ENCODE results near the gene CCDC86. TPM values are rescaled to one million over a fixed set of nuclear protein-coding genes. Genes with fewer than 3 reads are reported as not detected.

Gene CCDC86, protein sequence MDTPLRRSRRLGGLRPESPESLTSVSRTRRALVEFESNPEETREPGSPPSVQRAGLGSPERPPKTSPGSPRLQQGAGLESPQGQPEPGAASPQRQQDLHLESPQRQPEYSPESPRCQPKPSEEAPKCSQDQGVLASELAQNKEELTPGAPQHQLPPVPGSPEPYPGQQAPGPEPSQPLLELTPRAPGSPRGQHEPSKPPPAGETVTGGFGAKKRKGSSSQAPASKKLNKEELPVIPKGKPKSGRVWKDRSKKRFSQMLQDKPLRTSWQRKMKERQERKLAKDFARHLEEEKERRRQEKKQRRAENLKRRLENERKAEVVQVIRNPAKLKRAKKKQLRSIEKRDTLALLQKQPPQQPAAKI
- 10 to 100 TPM; 11.8 to 38.0 (median 24.4) TPM for total RNA-seq

DNA sequence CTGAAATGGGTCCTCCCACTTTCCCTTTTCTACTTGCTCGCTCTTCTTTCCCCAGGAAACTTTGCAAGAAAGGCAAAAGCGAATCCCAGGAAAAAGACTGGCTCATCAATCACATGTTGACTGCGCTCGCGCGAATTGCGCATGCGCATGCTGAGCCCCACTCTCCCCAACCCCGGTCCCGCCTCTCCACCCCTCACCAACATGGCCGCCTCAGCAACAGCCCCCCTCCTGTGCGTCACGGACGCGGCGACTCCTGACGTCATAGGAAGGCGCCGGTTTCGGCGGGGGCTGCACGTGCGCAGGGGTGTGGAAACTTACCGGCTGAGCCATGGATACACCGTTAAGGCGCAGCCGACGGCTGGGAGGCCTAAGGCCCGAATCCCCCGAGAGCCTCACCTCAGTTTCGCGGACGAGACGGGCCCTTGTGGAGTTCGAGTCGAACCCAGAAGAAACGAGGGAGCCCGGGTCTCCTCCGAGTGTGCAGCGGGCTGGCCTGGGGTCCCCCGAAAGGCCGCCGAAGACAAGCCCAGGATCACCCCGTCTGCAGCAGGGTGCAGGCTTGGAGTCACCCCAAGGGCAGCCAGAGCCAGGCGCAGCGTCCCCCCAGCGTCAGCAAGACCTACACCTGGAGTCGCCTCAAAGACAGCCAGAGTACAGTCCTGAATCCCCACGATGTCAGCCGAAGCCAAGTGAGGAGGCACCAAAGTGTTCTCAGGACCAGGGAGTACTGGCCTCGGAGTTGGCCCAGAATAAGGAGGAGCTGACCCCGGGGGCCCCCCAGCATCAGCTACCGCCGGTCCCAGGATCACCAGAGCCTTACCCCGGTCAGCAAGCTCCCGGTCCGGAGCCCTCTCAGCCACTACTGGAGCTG is at the start of gene CCDC86:
CCDC86 (plus strand) TSS at position 317 of the 871 bp plus-strand sequence; CDS start at position 329, 12 bp downstream.
- intact Hi-C loops (cut with DNase I) = no loop called here
- peak within 1 kb of the TSS; percentile 71 to 86 (median 80) for H3K27ac ChIP-seq
- peaks cover 0 to 18% (median 3%) of the 10 kb centered on the region in 3 donors for H3K36me3 ChIP-seq
- no peaks in the 10 kb centered on the region for H3K27me3 ChIP-seq
- DNase-seq = peak; percentile 79
- 0% methylated on average over 8 to 10 of the region's 57 CpGs for WGBS, 2 donors
- peak in 2 of 4 donors; percentile 26 to 84 for TF ChIP-seq POLR2A (IDR thresholded peaks at IDR 0.05)
- TF ChIP-seq, protein P1, sequence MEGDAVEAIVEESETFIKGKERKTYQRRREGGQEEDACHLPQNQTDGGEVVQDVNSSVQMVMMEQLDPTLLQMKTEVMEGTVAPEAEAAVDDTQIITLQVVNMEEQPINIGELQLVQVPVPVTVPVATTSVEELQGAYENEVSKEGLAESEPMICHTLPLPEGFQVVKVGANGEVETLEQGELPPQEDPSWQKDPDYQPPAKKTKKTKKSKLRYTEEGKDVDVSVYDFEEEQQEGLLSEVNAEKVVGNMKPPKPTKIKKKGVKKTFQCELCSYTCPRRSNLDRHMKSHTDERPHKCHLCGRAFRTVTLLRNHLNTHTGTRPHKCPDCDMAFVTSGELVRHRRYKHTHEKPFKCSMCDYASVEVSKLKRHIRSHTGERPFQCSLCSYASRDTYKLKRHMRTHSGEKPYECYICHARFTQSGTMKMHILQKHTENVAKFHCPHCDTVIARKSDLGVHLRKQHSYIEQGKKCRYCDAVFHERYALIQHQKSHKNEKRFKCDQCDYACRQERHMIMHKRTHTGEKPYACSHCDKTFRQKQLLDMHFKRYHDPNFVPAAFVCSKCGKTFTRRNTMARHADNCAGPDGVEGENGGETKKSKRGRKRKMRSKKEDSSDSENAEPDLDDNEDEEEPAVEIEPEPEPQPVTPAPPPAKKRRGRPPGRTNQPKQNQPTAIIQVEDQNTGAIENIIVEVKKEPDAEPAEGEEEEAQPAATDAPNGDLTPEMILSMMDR (IDR thresholded peaks at IDR 0.05) = peak in 2 of 6 experiments; percentile 3 to 62
- no peaks in the 10 kb centered on the region for H3K9me3 ChIP-seq
- peaks cover 28 to 53% (median 36%) of the 10 kb centered on the region in 3 donors for H3K4me1 ChIP-seq
- peak within 1 kb of the TSS; percentile 55 to 89 (median 76) for H3K4me3 ChIP-seq

DNA sequence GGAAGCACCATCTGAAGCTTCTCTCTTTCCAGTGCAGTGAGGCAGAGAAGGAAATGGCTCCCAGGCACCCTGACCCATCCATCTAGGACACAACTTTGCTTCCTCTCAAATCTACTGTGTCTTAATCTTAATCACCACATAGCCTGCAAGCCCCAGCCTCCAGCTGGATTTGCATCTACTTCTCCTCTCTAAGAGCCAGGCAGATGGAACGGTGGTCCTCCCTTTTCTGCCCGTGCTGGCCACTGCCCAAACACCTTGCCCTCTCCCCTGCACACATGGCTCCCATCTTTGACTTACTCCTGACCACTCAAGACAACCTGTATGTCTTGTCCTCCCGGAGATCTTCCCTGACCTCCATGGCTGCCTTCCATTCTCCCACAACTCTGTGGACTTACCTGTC is 49.4 kb upstream of the CCDC86 start:
- DNase-seq = no peak
- H3K27ac ChIP-seq = no peak overlapping the region
- no peak overlapping the region for H3K4me3 ChIP-seq
- H3K9me3 ChIP-seq = no peaks in the 10 kb centered on the region
- H3K27me3 ChIP-seq = peaks cover 0 to 8% (median 0%) of the 10 kb centered on the region in 4 donors
- H3K36me3 ChIP-seq = no peaks in the 10 kb centered on the region
- WGBS, 2 donors = 68 to 79% methylated on average over 3 of the region's 3 CpGs
- peaks cover 0 to under 1% (median 0%) of the 10 kb centered on the region in 3 donors for H3K4me1 ChIP-seq
- TF ChIP-seq, protein P1 (IDR thresholded peaks at IDR 0.05) = no peak
- no peak for TF ChIP-seq POLR2A (IDR thresholded peaks at IDR 0.05)
- intact Hi-C loops (cut with DNase I) = no loop called here

DNA sequence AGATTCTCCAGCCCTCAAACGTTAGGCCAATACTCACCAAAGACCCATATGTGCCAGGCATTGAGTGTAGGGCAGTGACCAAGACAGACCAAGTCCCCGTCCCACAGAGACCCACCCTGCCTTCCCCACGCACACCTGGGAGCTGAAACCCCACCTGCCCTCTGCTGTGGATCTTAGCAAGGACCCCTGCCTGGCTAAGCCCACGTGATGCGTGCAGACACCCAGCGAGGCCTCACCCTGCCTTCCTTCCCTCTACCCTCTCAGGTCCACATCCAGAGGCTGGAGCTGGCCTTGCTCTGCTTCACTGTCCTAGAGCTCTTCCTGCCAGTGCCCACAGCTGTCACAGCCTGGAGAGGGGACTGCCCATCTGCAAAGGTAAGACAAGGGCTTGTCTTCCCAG is 46.6 kb upstream of the CCDC86 start:
- intact Hi-C loops (cut with DNase I) = no loop called here

DNA sequence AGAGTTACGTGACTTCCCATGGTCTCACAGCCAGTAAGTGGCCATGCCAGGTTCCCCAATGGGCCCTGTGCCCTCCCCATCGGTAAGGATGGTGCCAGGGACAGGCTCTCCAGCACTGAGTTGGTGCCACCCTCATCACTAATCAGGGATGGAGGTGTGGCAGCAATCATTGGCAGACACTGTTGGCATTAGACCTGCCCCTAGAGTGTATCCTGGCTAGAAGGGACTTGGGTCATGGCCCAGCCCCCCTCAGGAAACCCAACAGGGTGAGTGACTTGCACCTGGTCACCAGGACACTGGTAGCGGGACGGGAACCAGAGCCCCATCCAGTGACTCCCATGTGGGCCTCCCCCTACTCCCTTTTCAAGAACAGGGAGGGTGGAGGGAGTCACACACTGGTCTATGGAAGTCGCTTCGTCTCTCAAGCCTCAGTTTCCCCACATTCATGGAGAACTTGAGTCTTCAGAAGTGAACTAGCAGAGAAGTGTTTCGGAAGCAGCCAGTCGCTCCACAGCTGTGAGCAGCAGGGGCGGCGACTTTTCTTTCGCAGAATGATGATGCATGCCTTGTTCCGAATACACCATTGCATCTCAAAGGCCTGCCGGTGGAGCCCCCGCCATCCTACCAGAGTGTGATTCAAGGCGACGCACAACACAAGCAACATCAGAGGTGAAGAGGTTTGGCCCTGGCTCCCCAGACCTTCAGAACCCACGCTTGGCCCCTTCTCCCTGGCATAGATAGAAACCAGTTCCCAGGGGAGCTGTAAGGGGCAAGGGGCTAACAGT is 43.9 kb upstream of the CCDC86 start:
- no peaks in the 10 kb centered on the region for H3K36me3 ChIP-seq
- no peaks in the 10 kb centered on the region for H3K9me3 ChIP-seq
- WGBS, 2 donors = 77 to 87% methylated on average over 3 to 10 of the region's 17 CpGs
- H3K27ac ChIP-seq = no peak overlapping the region
- intact Hi-C loops (cut with DNase I) = no loop called here
- TF ChIP-seq, protein P1 (IDR thresholded peaks at IDR 0.05) = no peak
- TF ChIP-seq POLR2A (IDR thresholded peaks at IDR 0.05) = no peak
- H3K4me3 ChIP-seq = no peak overlapping the region
- H3K4me1 ChIP-seq = no peaks in the 10 kb centered on the region
- peaks cover 0 to 18% (median 0%) of the 10 kb centered on the region in 4 donors for H3K27me3 ChIP-seq
- DNase-seq = no peak

More for the DNA sequence above, 46.6 kb upstream of the CCDC86 start:
- Histone ChIP-seq H3K27me3 (peaks cover 0 to 24% (median 0%) of the 10 kb centered on the region in 4 donors), H3K27ac (no peak overlapping the region), H3K4me1 (no peaks in the 10 kb centered on the region), H3K36me3 (no peaks in the 10 kb centered on the region), H3K4me3 (no peak overlapping the region), H3K9me3 (no peaks in the 10 kb centered on the region)
- TF ChIP-seq, protein P1 (IDR thresholded peaks at IDR 0.05) = no peak
- no peak for TF ChIP-seq POLR2A (IDR thresholded peaks at IDR 0.05)
- DNase-seq = no peak
- 55 to 73% methylated on average over 4 of the region's 6 CpGs for WGBS, 2 donors
